Measurements from ENCODE around the gene SSC5D. TPM values are rescaled to one million over a fixed set of nuclear protein-coding genes. Genes with fewer than 3 reads are reported as not detected.

The SSC5D gene
- total RNA-seq, 1 experiment from 2014 or later = 3.2 TPM

- Histone ChIP-seq H4K8ac (replicated peaks; ENCODE audit: insufficient read length, low read depth, low read length) (no peak overlapping the region), H3K18ac (ENCODE audit: insufficient read length, low read depth, low read length) (no peak overlapping the region), H3K79me1 (ENCODE audit: insufficient read depth, low read depth, low read length, poor library complexity, severe bottlenecking) (no peaks in the 10 kb centered on the region), H2BK20ac (ENCODE audit: low read depth, low read length, poor library complexity, severe bottlenecking) (no peak overlapping the region), H3K27me3 (ENCODE audit: insufficient read depth, low read length) (peaks cover 2% of the 10 kb centered on the region; the same call in 1 of the 2 replicates), H3T11ph (ENCODE audit: low read length) (no peak overlapping the region), H3K56ac (ENCODE audit: insufficient read length, low read depth, low read length) (no peak overlapping the region), H3K23ac (ENCODE audit: insufficient read length, low read depth, low read length) (no peak overlapping the region), H3K79me2 (ENCODE audit: insufficient read depth, low read length) (0 out of 2 replicates have a peak, but pooled peaks cover 4% of the 10 kb centered on the region), H3K23me2 (ENCODE audit: insufficient read length, low read depth, low read length, poor library complexity, severe bottlenecking) (peaks cover 9% of the 10 kb centered on the region), H3K9ac (ENCODE audit: extremely low read depth, insufficient read length, low read length) (no peak overlapping the region), H2AK5ac (ENCODE audit: insufficient read length, low read length) (no peak overlapping the region), H2AFZ (ENCODE audit: low read length) (no peak overlapping the region), H3K9me3 (ENCODE audit: control insufficient read depth, low read depth, low read length) (no peaks in the 10 kb centered on the region), H3K14ac (ENCODE audit: insufficient read depth, low read length) (no peak overlapping the region), H3K4me2 (ENCODE audit: insufficient read depth, insufficient read length, low read length) (no peak overlapping the region), H2BK120ac (ENCODE audit: low read depth, low read length, poor library complexity, severe bottlenecking) (no peak overlapping the region), H4K91ac (ENCODE audit: insufficient read length, low read depth, low read length) (no peak overlapping the region), H2BK15ac (ENCODE audit: low read depth, low read length) (no peak overlapping the region), H3K27ac (ENCODE audit: insufficient read length, low read depth, low read length) (no peak overlapping the region), H4K20me1 (ENCODE audit: control insufficient read depth, insufficient read depth, insufficient read length) (no peaks in the 10 kb centered on the region), H3K4ac (ENCODE audit: low read depth, low read length) (no peak overlapping the region), H2BK5ac (ENCODE audit: insufficient read length, low read length) (no peak overlapping the region), H3K4me1 (ENCODE audit: insufficient read depth, low read length) (0 out of 2 replicates have a peak, but pooled peaks cover 5% of the 10 kb centered on the region), H4K5ac (ENCODE audit: insufficient read length, low read depth, low read length) (no peak overlapping the region), H2BK12ac (ENCODE audit: insufficient read length, low read depth, low read length) (no peak overlapping the region)
- peaks cover 16 to 18% (median 18%) of the 10 kb centered on the region in 3 experiments; a peak in 6 of 7 replicates for H3K36me3 Mint-ChIP-seq (ENCODE audit: insufficient read depth in 1 of 3, low read depth in 3 of 3)
- no peak overlapping the region; a peak in 1 of 7 replicates for H3K27ac Mint-ChIP-seq
- peaks cover 17% of the 10 kb centered on the region for H3K27me3 Mint-ChIP-seq (ENCODE audit: low read depth)
- H3K4me3 Mint-ChIP-seq = no peak overlapping the region
- no peaks in the 10 kb centered on the region; a peak in 1 of 5 replicates for H3K9me3 Mint-ChIP-seq
- no peak for TF ChIP-seq CTCF (conservative IDR thresholded peaks at IDR 0.05)
- no CpG with 5 or more reads among the region's 14 CpGs for WGBS (ENCODE audit: extremely low coverage, insufficient read length, low lambda C conversion rate)
- H3K4me1 Mint-ChIP-seq = peaks cover 15 to 34% of the 10 kb centered on the region in 2 experiments
- DNase-seq = no peak
These were observed 31.9 kb upstream of the SSC5D start for GRCh38 chr19:55456347-55456746.

Measured in H9 (cell line).